Activated CD4-positive, alpha-beta T cell treated with anti-CD3 and anti-CD28 coated beads, Interleukin-2, amount 10 ng/mL, durations not matched to agents 7 days and 5 days (primary cell): ENCODE data around the gene CYTH1. TPM values are rescaled to one million over a fixed set of nuclear protein-coding genes. Genes with fewer than 3 reads are reported as not detected.

ENCODE experiments used
- CTCF ChIA-PET: fragments of 350-600 bp; sonication (Branson Sonifier 250); formaldehyde crosslinking; loops from one replicate; lab custom pipeline; 2021; ENCODE audit warnings: antibody characterized with exemption; lab: Charles Lee
- POLR2A ChIA-PET: fragments of 350-600 bp; sonication (Branson Sonifier 250); formaldehyde crosslinking; loops from one replicate; lab custom pipeline; 2021; ENCODE audit warnings: antibody characterized with exemption; lab: Charles Lee
- DNase-seq: peaks from one replicate; pipeline ENCODE4 v3.0.0-alpha.2; 2020
- H3K27ac Mint-ChIP-seq: one replicate; pipeline ENCODE4 v1.8.0; 2021; ENCODE audit warnings: mild to moderate bottlenecking, moderate library complexity, mixed read lengths
- H3K27me3 Mint-ChIP-seq: one replicate; pipeline ENCODE4 v1.8.0; 2021; ENCODE audit warnings: mixed read lengths
- H3K36me3 Mint-ChIP-seq: one replicate; pipeline ENCODE4 v1.8.0; 2021; ENCODE audit warnings: low read depth, mixed read lengths
- H3K4me1 Mint-ChIP-seq: one replicate; pipeline ENCODE4 v1.8.0; 2021; ENCODE audit warnings: mixed read lengths
- H3K4me3 Mint-ChIP-seq: one replicate; pipeline ENCODE4 v1.8.0; 2021; ENCODE audit warnings: mild to moderate bottlenecking, moderate library complexity, mixed read lengths
- H3K9me3 Mint-ChIP-seq: one replicate; pipeline ENCODE4 v1.8.0; 2021; ENCODE audit warnings: mixed read lengths
- total RNA-seq, 2 experiments: library from RNA; stranded (reverse); gene quantifications; one replicate each; pipeline ENCODE4 v1.2.3, GENCODE V29; 2021

The CYTH1 gene
- total RNA-seq, 2 experiments from 2014 or later: 244 to 251 TPM

- peaks cover 54% of the 10 kb centered on the region for H3K36me3 Mint-ChIP-seq
- no peaks in the 10 kb centered on the region for H3K27me3 Mint-ChIP-seq
- H3K9me3 Mint-ChIP-seq: no peaks in the 10 kb centered on the region
- peak overlapping the region; percentile 89 for H3K27ac Mint-ChIP-seq
- peak overlapping the region; percentile 84 for H3K4me3 Mint-ChIP-seq
- H3K4me1 Mint-ChIP-seq: peaks cover 90% of the 10 kb centered on the region
- CTCF ChIA-PET: interaction anchor here (1.1 to 2.8 kb wide), 5 partner anchors 11 to 106 kb away, joined by 3 to 10 read pairs (median 4); no protein-coding TSS in a partner anchor
- POLR2A ChIA-PET: interaction anchor here (0.5 to 0.6 kb wide), 2 partner anchors 30 to 380 kb away, joined by 3 read pairs; no protein-coding TSS in a partner anchor
- DNase-seq: peak; percentile 79
Measured at GRCh38 chr17:78736526-78737079, 45.5 kb downstream of the CYTH1 start.

GRCh38 chr17:78735832-78736525, 46.1 kb downstream of the CYTH1 start:
- Mint-ChIP-seq H3K4me1 (peaks cover 90% of the 10 kb centered on the region), H3K27ac (peak overlapping the region; percentile 89), H3K36me3 (peaks cover 51% of the 10 kb centered on the region), H3K9me3 (no peaks in the 10 kb centered on the region), H3K27me3 (no peaks in the 10 kb centered on the region), H3K4me3 (peak overlapping the region; percentile 84)
- ChIA-PET CTCF (interaction anchor here (1.1 to 2.8 kb wide), 4 partner anchors 10 to 107 kb away, joined by 3 to 10 read pairs (median 4); no protein-coding TSS in a partner anchor), POLR2A (interaction anchor here (0.5 to 0.6 kb wide), 2 partner anchors 29 to 379 kb away, joined by 3 read pairs; no protein-coding TSS in a partner anchor)
- peak; percentile 45 for DNase-seq

GRCh38 chr17:78734793-78735641, 47.1 kb downstream of the CYTH1 start:
- no peak for DNase-seq
- Mint-ChIP-seq H3K27ac (peak overlapping the region; percentile 89), H3K9me3 (no peaks in the 10 kb centered on the region), H3K36me3 (peaks cover 46% of the 10 kb centered on the region), H3K27me3 (no peaks in the 10 kb centered on the region), H3K4me1 (peaks cover 87% of the 10 kb centered on the region), H3K4me3 (peak overlapping the region; percentile 84)
- ChIA-PET POLR2A (interaction anchor here (0.6 kb wide), 1 partner anchor 9 kb away, joined by 5 read pairs; no protein-coding TSS in a partner anchor), CTCF (interaction anchor here (0.8 to 2.8 kb wide), 7 partner anchors 9 to 84 kb away, joined by 3 to 10 read pairs (median 3); no protein-coding TSS in a partner anchor)

GRCh38 chr17:78732354-78732753, 49.7 kb downstream of the CYTH1 start:
- Mint-ChIP-seq H3K9me3 (no peaks in the 10 kb centered on the region), H3K4me1 (peaks cover 85% of the 10 kb centered on the region), H3K4me3 (no peak overlapping the region), H3K36me3 (peaks cover 31% of the 10 kb centered on the region), H3K27me3 (no peaks in the 10 kb centered on the region), H3K27ac (peak overlapping the region; percentile 25)
- POLR2A ChIA-PET: interaction anchor here (0.6 kb wide), 1 partner anchor 37 kb away, joined by 4 read pairs; no protein-coding TSS in a partner anchor
- no peak for DNase-seq
- CTCF ChIA-PET: interaction anchor here (0.6 to 1.2 kb wide), 2 partner anchors 106 to 1230 kb away, joined by 3 to 10 read pairs; no protein-coding TSS in a partner anchor

GRCh38 chr17:78731904-78732303, 50.2 kb downstream of the CYTH1 start:
- no peak for DNase-seq
- Mint-ChIP-seq H3K9me3 (no peaks in the 10 kb centered on the region), H3K27me3 (no peaks in the 10 kb centered on the region), H3K36me3 (peaks cover 34% of the 10 kb centered on the region), H3K4me1 (peaks cover 85% of the 10 kb centered on the region), H3K4me3 (no peak overlapping the region), H3K27ac (no peak overlapping the region)
- ChIA-PET CTCF (interaction anchor here (1.2 kb wide), 1 partner anchor 1230 kb away, joined by 10 read pairs; no protein-coding TSS in a partner anchor), POLR2A (no interaction called here)

GRCh38 chr17:78729641-78730040, 52.4 kb downstream of the CYTH1 start:
- CTCF ChIA-PET: interaction anchor here (1.1 kb wide), 1 partner anchor 8 kb away, joined by 6 read pairs; no protein-coding TSS in a partner anchor
- Mint-ChIP-seq H3K4me3 (no peak overlapping the region), H3K9me3 (no peaks in the 10 kb centered on the region), H3K27me3 (no peaks in the 10 kb centered on the region), H3K36me3 (peaks cover 42% of the 10 kb centered on the region), H3K4me1 (peaks cover 88% of the 10 kb centered on the region), H3K27ac (peak overlapping the region; percentile 28)
- POLR2A ChIA-PET: no interaction called here
- no peak for DNase-seq

- Mint-ChIP-seq H3K4me3 (no peak overlapping the region), H3K4me1 (peaks cover 90% of the 10 kb centered on the region), H3K27me3 (no peaks in the 10 kb centered on the region), H3K36me3 (peaks cover 45% of the 10 kb centered on the region), H3K9me3 (no peaks in the 10 kb centered on the region), H3K27ac (peak overlapping the region; percentile 51)
- no peak for DNase-seq
- ChIA-PET CTCF (interaction anchor here (0.8 to 1.2 kb wide), 3 partner anchors 10 to 11 kb away, joined by 3 to 4 read pairs (median 3); no protein-coding TSS in a partner anchor), POLR2A (interaction anchor here (0.7 to 0.9 kb wide), 2 partner anchors 14 to 31 kb away, joined by 3 to 14 read pairs; no protein-coding TSS in a partner anchor)
Measured at GRCh38 chr17:78728495-78728894, 53.6 kb downstream of the CYTH1 start.

- H3K9me3 Mint-ChIP-seq: no peaks in the 10 kb centered on the region
- peak overlapping the region; percentile 54 for H3K4me3 Mint-ChIP-seq
Measured at GRCh38 chr17:78727476-78728229, 54.4 kb downstream of the CYTH1 start.

GRCh38 chr17:78727057-78727456, 55.0 kb downstream of the CYTH1 start:
- peaks cover 91% of the 10 kb centered on the region for H3K4me1 Mint-ChIP-seq
- DNase-seq: no peak
- POLR2A ChIA-PET: no interaction called here
- H3K27ac Mint-ChIP-seq: peak overlapping the region; percentile 84
- H3K9me3 Mint-ChIP-seq: no peaks in the 10 kb centered on the region
- no peaks in the 10 kb centered on the region for H3K27me3 Mint-ChIP-seq
- CTCF ChIA-PET: interaction anchor here (1.4 to 2.6 kb wide), 3 partner anchors 9 to 17 kb away, joined by 4 to 14 read pairs (median 10); no protein-coding TSS in a partner anchor
- H3K36me3 Mint-ChIP-seq: peaks cover 35% of the 10 kb centered on the region
- peak overlapping the region; percentile 54 for H3K4me3 Mint-ChIP-seq

More at GRCh38 chr17:78727476-78728229, 54.4 kb downstream of the CYTH1 start:
- Mint-ChIP-seq H3K27ac (peak overlapping the region; percentile 84), H3K36me3 (peaks cover 41% of the 10 kb centered on the region), H3K27me3 (no peaks in the 10 kb centered on the region), H3K4me1 (peaks cover 91% of the 10 kb centered on the region)
- DNase-seq: no peak
- ChIA-PET POLR2A (no interaction called here), CTCF (interaction anchor here (0.5 to 1.2 kb wide), 2 partner anchors 9 to 313 kb away, joined by 3 to 4 read pairs; no protein-coding TSS in a partner anchor)

GRCh38 chr17:78726513-78726912, 55.6 kb downstream of the CYTH1 start:
- H3K4me1 Mint-ChIP-seq: peaks cover 90% of the 10 kb centered on the region
- no peaks in the 10 kb centered on the region for H3K9me3 Mint-ChIP-seq
- no peaks in the 10 kb centered on the region for H3K27me3 Mint-ChIP-seq
- H3K4me3 Mint-ChIP-seq: peak overlapping the region; percentile 54
- no peak for DNase-seq
- ChIA-PET POLR2A (no interaction called here), CTCF (interaction anchor here (1.4 to 2.6 kb wide), 4 partner anchors 10 to 22 kb away, joined by 4 to 14 read pairs (median 7); no protein-coding TSS in a partner anchor)
- peaks cover 33% of the 10 kb centered on the region for H3K36me3 Mint-ChIP-seq
- H3K27ac Mint-ChIP-seq: peak overlapping the region; percentile 84

GRCh38 chr17:78725448-78726021, 56.5 kb downstream of the CYTH1 start:
- Mint-ChIP-seq H3K36me3 (peaks cover 33% of the 10 kb centered on the region), H3K4me1 (peaks cover 90% of the 10 kb centered on the region), H3K9me3 (no peaks in the 10 kb centered on the region), H3K4me3 (peak overlapping the region; percentile 54), H3K27ac (peak overlapping the region; percentile 85), H3K27me3 (no peaks in the 10 kb centered on the region)
- ChIA-PET POLR2A (interaction anchor here (0.7 kb wide), 2 partner anchors 10 to 1059 kb away, joined by 5 to 7 read pairs; no protein-coding TSS in a partner anchor), CTCF (interaction anchor here (0.7 to 2.6 kb wide), 6 partner anchors 9 to 211 kb away, joined by 4 to 14 read pairs (median 4); no protein-coding TSS in a partner anchor)
- peak; percentile 43 for DNase-seq
